VCaP (cell line): ENCODE measurements around the gene CCDC28A.

Experiments
- H3K27ac ChIP-seq: fragments of 450-650 bp; 2 replicates; pipeline ENCODE4 v1.5.1; 2017
- CTCF ChIP-seq: fragments of 450-650 bp; conservative IDR thresholded peaks from 2 replicates; pipeline ENCODE4 v1.5.1; 2017; ENCODE audit warnings: mild to moderate bottlenecking, moderate library complexity

CCDC28A gene

GRCh38 chr6:138736640-138737039, 36.9 kb upstream of the CCDC28A start:
- TF ChIP-seq CTCF: no peak
- no peak overlapping the region for H3K27ac ChIP-seq

GRCh38 chr6:138752017-138752416, 21.6 kb upstream of the CCDC28A start:
- TF ChIP-seq CTCF: no peak
- no peak overlapping the region for H3K27ac ChIP-seq

- no peak overlapping the region for H3K27ac ChIP-seq
- TF ChIP-seq CTCF: no peak
These were observed 16.4 kb upstream of the CCDC28A start for GRCh38 chr6:138757136-138757535.

- peak; percentile 73 for TF ChIP-seq CTCF
- H3K27ac ChIP-seq: no peak overlapping the region
These were observed 7.5 kb upstream of the CCDC28A start for GRCh38 chr6:138765896-138766655.

GRCh38 chr6:138769102-138769676, 4.4 kb upstream of the CCDC28A start:
- no peak overlapping the region for H3K27ac ChIP-seq
- no peak for TF ChIP-seq CTCF

- no peak for TF ChIP-seq CTCF
- peak overlapping the region; percentile 87 for H3K27ac ChIP-seq
These were observed 883 bp upstream of the CCDC28A start for GRCh38 chr6:138772596-138773176.

GRCh38 chr6:138774370-138774769, 801 bp downstream of the CCDC28A start:
- TF ChIP-seq CTCF: no peak
- H3K27ac ChIP-seq: peak overlapping the region; percentile 87
